T follicular helper cell (primary cell): ENCODE data around the gene EEFSEC.

Experiments used
- DNase-seq: peaks from one replicate; pipeline ENCODE4 v3.0.0-alpha.2; 2020; ENCODE audit warnings: low read depth

EEFSEC gene

GRCh38 chr3:128271536-128272332 lies 118.5 kb downstream of the EEFSEC start:
- no peak for DNase-seq

- DNase-seq = no peak
Observed at GRCh38 chr3:128273109-128273840, 120.0 kb downstream of the EEFSEC start.

- no peak for DNase-seq
Observed at GRCh38 chr3:128273841-128274573, 120.7 kb downstream of the EEFSEC start.

- DNase-seq = no peak
Observed at GRCh38 chr3:128274837-128275236, 121.6 kb downstream of the EEFSEC start.

GRCh38 chr3:128275316-128276145 lies 122.2 kb downstream of the EEFSEC start:
- DNase-seq = no peak

GRCh38 chr3:128276146-128276435 lies 122.8 kb downstream of the EEFSEC start:
- DNase-seq = no peak

- no peak for DNase-seq
Observed at GRCh38 chr3:128276577-128277183, 123.4 kb downstream of the EEFSEC start.

GRCh38 chr3:128277378-128278069 lies 124.2 kb downstream of the EEFSEC start:
- no peak for DNase-seq

- DNase-seq = no peak
Observed at GRCh38 chr3:128278130-128278529, 124.8 kb downstream of the EEFSEC start.

GRCh38 chr3:128278761-128279600 lies 125.7 kb downstream of the EEFSEC start:
- no peak for DNase-seq

GRCh38 chr3:128279601-128279880 lies 126.3 kb downstream of the EEFSEC start:
- no peak for DNase-seq

GRCh38 chr3:128280481-128281052 lies 127.3 kb downstream of the EEFSEC start:
- no peak for DNase-seq

- DNase-seq = no peak
Observed at GRCh38 chr3:128281056-128281455, 127.8 kb downstream of the EEFSEC start.

GRCh38 chr3:128281461-128282367 lies 128.4 kb downstream of the EEFSEC start:
- no peak for DNase-seq

GRCh38 chr3:128282380-128283196 lies 129.3 kb downstream of the EEFSEC start:
- DNase-seq = no peak

- DNase-seq = no peak
Observed at GRCh38 chr3:128283421-128283820, 130.1 kb downstream of the EEFSEC start.

GRCh38 chr3:128285042-128285966 lies 132.0 kb downstream of the EEFSEC start:
- no peak for DNase-seq
